Measurements from ENCODE around the gene TTC39B.

TTC39B gene

DNA sequence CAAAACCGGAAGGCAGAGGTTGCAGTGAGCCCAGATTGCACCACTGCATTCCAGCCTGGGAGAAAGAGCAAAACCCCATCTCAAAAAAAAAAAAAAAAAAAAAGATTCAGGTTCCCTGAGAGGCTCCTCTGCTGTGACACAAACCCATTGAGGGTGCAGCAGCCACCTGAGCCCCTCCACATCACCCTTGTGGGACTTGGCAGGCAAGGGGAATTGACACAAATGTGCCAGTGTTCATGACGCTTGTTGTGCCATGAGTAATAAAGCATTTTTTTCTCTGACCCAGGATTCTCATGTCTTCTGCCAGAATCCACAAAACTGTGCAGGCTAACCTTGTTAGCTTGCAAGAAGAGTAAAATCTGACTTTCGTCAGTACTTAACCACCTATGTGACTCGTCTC lies 149.6 kb downstream of the TTC39B start:
- Histone ChIP-seq H3K4ac (ENCODE audit: low read depth in 1 of 2, low read length in 2 of 2) (peak overlapping the region in 1 of 2 experiments; percentile 80), H3K27ac (ENCODE audit: low read length, poor library complexity, severe bottlenecking) (no peak overlapping the region), H2BK120ac (ENCODE audit: low read depth, low read length) (no peak overlapping the region), H2AK5ac (ENCODE audit: low read length, severe bottlenecking) (no peak overlapping the region), H3K27me3 (ENCODE audit: control insufficient read depth in 1 of 2, insufficient read depth in 1 of 2, low read length in 2 of 2) (no peaks in the 10 kb centered on the region), H2BK12ac (ENCODE audit: low read length in 2 of 2) (peak overlapping the region; percentile 32 to 78), H3K23ac (ENCODE audit: low read length in 2 of 2) (no peak overlapping the region), H2BK5ac (ENCODE audit: low read depth, low read length, poor library complexity, severe bottlenecking) (no peak overlapping the region), H3K18ac (ENCODE audit: low read depth in 1 of 2, low read length in 2 of 2) (peak overlapping the region; percentile 52 to 87), H3K36me3 (ENCODE audit: control insufficient read depth in 1 of 2, insufficient read depth in 2 of 2, low read depth in 1 of 2, low read length in 2 of 2) (no peaks in the 10 kb centered on the region), H2AFZ (ENCODE audit: low read depth, low read length) (no peak overlapping the region), H3K4me3 (ENCODE audit: insufficient read depth in 1 of 2, low read depth in 1 of 2, low read length in 2 of 2) (no peak overlapping the region), H3K9me3 (ENCODE audit: control insufficient read depth, low read length) (no peaks in the 10 kb centered on the region), H2BK15ac (ENCODE audit: low read depth, poor library complexity, severe bottlenecking) (peak overlapping the region; percentile 80), H4K91ac (ENCODE audit: low read length) (no peak overlapping the region), H4K8ac (ENCODE audit: low read length) (no peak overlapping the region), H3K4me2 (ENCODE audit: low read length, poor library complexity, severe bottlenecking) (no peak overlapping the region), H3K9ac (ENCODE audit: low read length) (no peak overlapping the region), H3K79me1 (replicated peaks; ENCODE audit: low read length, poor library complexity, severe bottlenecking) (no peaks in the 10 kb centered on the region), H3K4me1 (ENCODE audit: control insufficient read depth, insufficient read depth, low read depth, low read length) (peaks cover 2% of the 10 kb centered on the region), H3K14ac (ENCODE audit: low read length in 2 of 2) (peak overlapping the region in 1 of 2 experiments; percentile 32)
- no peak for DNase-seq
- 72% methylated on average over 4 of the region's 4 CpGs for WGBS

DNA sequence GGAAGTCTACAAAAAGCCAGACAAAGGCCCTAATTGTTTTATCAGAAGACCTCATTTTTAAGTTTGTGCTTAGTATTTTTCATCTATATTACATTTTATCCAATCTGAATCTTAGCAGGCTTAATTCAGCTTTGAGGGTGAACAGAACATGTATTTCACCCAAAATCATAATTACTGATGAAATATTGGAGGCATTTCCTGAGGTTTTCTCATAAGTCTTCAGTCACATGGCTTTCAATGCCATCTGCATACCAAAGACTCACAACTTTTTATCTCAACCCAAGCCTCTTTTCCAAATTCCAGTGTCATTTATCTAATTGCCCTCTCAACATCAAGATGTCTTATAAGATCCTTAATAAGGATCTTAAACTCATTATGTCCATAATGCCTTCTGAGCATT lies 150.8 kb downstream of the TTC39B start:
- H3K4me1 ChIP-seq (ENCODE audit: control insufficient read depth, insufficient read depth, low read depth, low read length), result peaks cover 2% of the 10 kb centered on the region
- no peak overlapping the region for H3K9ac ChIP-seq (ENCODE audit: low read length)
- no peak overlapping the region for H2BK120ac ChIP-seq (ENCODE audit: low read depth, low read length)
- peak overlapping the region in 1 of 2 experiments; percentile 18 for H3K18ac ChIP-seq (ENCODE audit: low read depth in 1 of 2, low read length in 2 of 2)
- H3K4me2 ChIP-seq (ENCODE audit: low read length, poor library complexity, severe bottlenecking), result no peak overlapping the region
- H2BK15ac ChIP-seq (ENCODE audit: low read depth, poor library complexity, severe bottlenecking), result no peak overlapping the region
- H4K91ac ChIP-seq (ENCODE audit: low read length), result no peak overlapping the region
- no peak for DNase-seq
- H2BK5ac ChIP-seq (ENCODE audit: low read depth, low read length, poor library complexity, severe bottlenecking), result no peak overlapping the region
- peak overlapping the region; percentile 44 to 46 for H2BK12ac ChIP-seq (ENCODE audit: low read length in 2 of 2)
- H3K79me1 ChIP-seq (replicated peaks; ENCODE audit: low read length, poor library complexity, severe bottlenecking), result no peaks in the 10 kb centered on the region
- H3K4ac ChIP-seq (ENCODE audit: low read depth in 1 of 2, low read length in 2 of 2), result no peak overlapping the region
- no peak overlapping the region for H4K8ac ChIP-seq (ENCODE audit: low read length)
- H3K23ac ChIP-seq (ENCODE audit: low read length in 2 of 2), result no peak overlapping the region
- no peak overlapping the region for H2AFZ ChIP-seq (ENCODE audit: low read depth, low read length)
- H2AK5ac ChIP-seq (ENCODE audit: low read length, severe bottlenecking), result no peak overlapping the region
- no peaks in the 10 kb centered on the region for H3K9me3 ChIP-seq (ENCODE audit: control insufficient read depth, low read length)
- peak overlapping the region in 1 of 2 experiments; percentile 81 for H3K14ac ChIP-seq (ENCODE audit: low read length in 2 of 2)
- H3K27me3 ChIP-seq (ENCODE audit: control insufficient read depth in 1 of 2, insufficient read depth in 1 of 2, low read length in 2 of 2), result no peaks in the 10 kb centered on the region
- H3K27ac ChIP-seq (ENCODE audit: low read length, poor library complexity, severe bottlenecking), result no peak overlapping the region
- H3K36me3 ChIP-seq (ENCODE audit: control insufficient read depth in 1 of 2, insufficient read depth in 2 of 2, low read depth in 1 of 2, low read length in 2 of 2), result no peaks in the 10 kb centered on the region
- no peak overlapping the region for H3K4me3 ChIP-seq (ENCODE audit: insufficient read depth in 1 of 2, low read depth in 1 of 2, low read length in 2 of 2)

DNA sequence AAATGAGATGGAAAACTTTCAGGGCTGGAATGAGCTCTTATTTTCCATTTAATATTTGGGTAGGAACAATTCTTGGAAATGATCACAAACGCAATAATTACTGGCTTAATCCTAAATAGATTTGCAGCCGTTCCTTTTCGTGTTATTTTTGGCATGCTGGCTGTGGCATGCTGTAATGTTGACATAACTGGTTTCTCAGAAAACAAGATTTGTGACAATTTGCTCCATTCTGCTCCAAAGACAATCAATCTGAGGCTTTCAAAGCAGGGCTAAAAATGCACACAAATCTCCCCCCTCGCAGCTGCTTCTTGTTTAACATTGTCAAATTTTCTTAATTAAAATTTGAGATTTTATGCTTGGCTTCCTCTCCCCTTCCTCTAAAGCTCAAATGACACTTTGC lies 151.2 kb downstream of the TTC39B start:
- Histone ChIP-seq H3K18ac (ENCODE audit: low read depth in 1 of 2, low read length in 2 of 2) (no peak overlapping the region), H3K4me2 (ENCODE audit: low read length, poor library complexity, severe bottlenecking) (no peak overlapping the region), H3K4me3 (ENCODE audit: insufficient read depth in 1 of 2, low read depth in 1 of 2, low read length in 2 of 2) (no peak overlapping the region), H3K79me1 (replicated peaks; ENCODE audit: low read length, poor library complexity, severe bottlenecking) (no peaks in the 10 kb centered on the region), H2AK5ac (ENCODE audit: low read length, severe bottlenecking) (no peak overlapping the region), H2AFZ (ENCODE audit: low read depth, low read length) (no peak overlapping the region), H3K27ac (ENCODE audit: low read length, poor library complexity, severe bottlenecking) (no peak overlapping the region), H3K4ac (ENCODE audit: low read depth in 1 of 2, low read length in 2 of 2) (no peak overlapping the region), H3K9me3 (ENCODE audit: control insufficient read depth, low read length) (no peaks in the 10 kb centered on the region), H4K91ac (ENCODE audit: low read length) (no peak overlapping the region), H4K8ac (ENCODE audit: low read length) (no peak overlapping the region), H3K36me3 (ENCODE audit: control insufficient read depth in 1 of 2, insufficient read depth in 2 of 2, low read depth in 1 of 2, low read length in 2 of 2) (no peaks in the 10 kb centered on the region), H2BK12ac (ENCODE audit: low read length in 2 of 2) (no peak overlapping the region), H3K9ac (ENCODE audit: low read length) (no peak overlapping the region), H3K14ac (ENCODE audit: low read length in 2 of 2) (no peak overlapping the region), H2BK5ac (ENCODE audit: low read depth, low read length, poor library complexity, severe bottlenecking) (no peak overlapping the region), H3K4me1 (ENCODE audit: control insufficient read depth, insufficient read depth, low read depth, low read length) (peaks cover 2% of the 10 kb centered on the region), H2BK120ac (ENCODE audit: low read depth, low read length) (no peak overlapping the region), H3K27me3 (ENCODE audit: control insufficient read depth in 1 of 2, insufficient read depth in 1 of 2, low read length in 2 of 2) (no peaks in the 10 kb centered on the region), H2BK15ac (ENCODE audit: low read depth, poor library complexity, severe bottlenecking) (no peak overlapping the region), H3K23ac (ENCODE audit: low read length in 2 of 2) (no peak overlapping the region)
- 56% methylated on average over 3 of the region's 4 CpGs for WGBS
- DNase-seq, result peak; percentile 15

DNA sequence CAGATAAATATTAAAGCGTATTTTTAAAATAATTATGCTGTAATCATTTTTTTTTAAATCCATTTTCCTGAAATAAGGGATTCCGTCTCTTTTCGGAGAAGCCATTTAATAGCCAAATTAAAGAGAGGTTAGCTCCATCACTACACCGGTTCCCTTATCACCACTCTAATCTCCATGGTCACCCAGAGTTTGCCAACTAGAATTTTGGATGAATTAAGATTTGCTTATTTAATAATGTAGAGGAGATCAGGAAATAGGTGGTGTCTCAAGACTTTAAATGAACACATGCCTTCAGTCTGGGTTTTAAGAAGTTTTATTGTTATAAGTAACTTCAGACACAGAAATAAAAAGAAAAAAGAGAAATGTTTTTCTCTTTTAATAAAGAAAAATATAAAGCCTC lies 151.7 kb downstream of the TTC39B start:
- Histone ChIP-seq H3K79me1 (replicated peaks; ENCODE audit: low read length, poor library complexity, severe bottlenecking) (no peaks in the 10 kb centered on the region), H3K4me1 (ENCODE audit: control insufficient read depth, insufficient read depth, low read depth, low read length) (peaks cover 2% of the 10 kb centered on the region), H3K4me2 (ENCODE audit: low read length, poor library complexity, severe bottlenecking) (no peak overlapping the region), H3K9ac (ENCODE audit: low read length) (no peak overlapping the region), H2AK5ac (ENCODE audit: low read length, severe bottlenecking) (no peak overlapping the region), H3K4ac (ENCODE audit: low read depth in 1 of 2, low read length in 2 of 2) (no peak overlapping the region), H3K23ac (ENCODE audit: low read length in 2 of 2) (no peak overlapping the region), H2BK12ac (ENCODE audit: low read length in 2 of 2) (no peak overlapping the region), H3K18ac (ENCODE audit: low read depth in 1 of 2, low read length in 2 of 2) (no peak overlapping the region), H2BK120ac (ENCODE audit: low read depth, low read length) (no peak overlapping the region), H2AFZ (ENCODE audit: low read depth, low read length) (no peak overlapping the region), H3K4me3 (ENCODE audit: insufficient read depth in 1 of 2, low read depth in 1 of 2, low read length in 2 of 2) (no peak overlapping the region), H3K14ac (ENCODE audit: low read length in 2 of 2) (no peak overlapping the region), H4K91ac (ENCODE audit: low read length) (no peak overlapping the region), H3K9me3 (ENCODE audit: control insufficient read depth, low read length) (no peaks in the 10 kb centered on the region), H2BK15ac (ENCODE audit: low read depth, poor library complexity, severe bottlenecking) (no peak overlapping the region), H3K36me3 (ENCODE audit: control insufficient read depth in 1 of 2, insufficient read depth in 2 of 2, low read depth in 1 of 2, low read length in 2 of 2) (no peaks in the 10 kb centered on the region), H3K27me3 (ENCODE audit: control insufficient read depth in 1 of 2, insufficient read depth in 1 of 2, low read length in 2 of 2) (no peaks in the 10 kb centered on the region), H2BK5ac (ENCODE audit: low read depth, low read length, poor library complexity, severe bottlenecking) (no peak overlapping the region), H4K8ac (ENCODE audit: low read length) (no peak overlapping the region), H3K27ac (ENCODE audit: low read length, poor library complexity, severe bottlenecking) (no peak overlapping the region)
- no peak for DNase-seq
- 50% methylated on average over 2 of the region's 4 CpGs for WGBS
